ENCODE data around the gene SYT7. TPM values are rescaled to one million over a fixed set of nuclear protein-coding genes. Genes with fewer than 3 reads are reported as not detected.

Gene SYT7
- polyA plus RNA-seq, 1 experiment = 0.04 TPM

DNA sequence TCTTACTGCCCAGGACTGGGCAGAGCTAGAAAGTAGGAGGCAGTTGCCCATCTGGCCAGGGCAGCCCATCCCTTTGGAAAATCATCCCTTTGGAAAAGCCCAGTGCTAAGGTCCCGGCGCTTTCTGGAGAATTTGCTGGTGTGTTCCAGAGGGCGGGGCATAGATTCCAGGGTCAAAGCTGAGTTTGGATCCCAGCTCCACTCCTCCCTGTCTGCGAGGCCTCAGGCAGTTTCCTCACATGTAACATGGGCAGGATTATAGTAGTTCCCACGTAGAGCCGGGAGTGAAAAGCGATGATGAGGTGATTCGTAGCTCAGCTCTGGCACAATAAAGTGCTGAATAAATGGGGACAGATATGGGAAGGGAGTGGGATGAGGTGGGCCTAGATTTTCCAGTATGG lies 103.8 kb downstream of the SYT7 start:
- no peak overlapping the region for H3K4me3 ChIP-seq (ENCODE audit: low read depth, low read length)
- ChIA-PET POLR2A (interaction anchor here (0.9 kb wide), 1 partner anchor 39 kb away, joined by 3 read pairs; no protein-coding TSS in a partner anchor), CTCF (interaction anchor here (0.6 to 6.2 kb wide), 25 partner anchors 8 to 468 kb away, joined by 3 to 156 read pairs (median 7); no protein-coding TSS in a partner anchor)
- H3K27me3 ChIP-seq (ENCODE audit: control insufficient read depth, insufficient read depth, low read length) = no peaks in the 10 kb centered on the region; the same call in 1 of the 2 replicates
- no peaks in the 10 kb centered on the region; the same call in 1 of the 2 replicates for H3K36me3 ChIP-seq (ENCODE audit: control insufficient read depth, insufficient read depth, low read length)
- no peak for DNase-seq (ENCODE audit: low read depth)
- TF ChIP-seq CTCF (IDR thresholded peaks at IDR 0.05; ENCODE audit: insufficient read depth, low read depth, low read length) = no peak

- no peaks in the 10 kb centered on the region; the same call in 1 of the 2 replicates for H3K36me3 ChIP-seq (ENCODE audit: control insufficient read depth, insufficient read depth, low read length)
- no peaks in the 10 kb centered on the region for H3K27me3 ChIP-seq (ENCODE audit: control insufficient read depth, insufficient read depth, low read length)
- CTCF ChIA-PET = interaction anchor here (0.7 to 6.2 kb wide), 18 partner anchors 9 to 1103 kb away, joined by 3 to 156 read pairs (median 7); no protein-coding TSS in a partner anchor
- DNase-seq (ENCODE audit: low read depth) = no peak
- POLR2A ChIA-PET = no interaction called here
- no peak overlapping the region for H3K4me3 ChIP-seq (ENCODE audit: low read depth, low read length)
- TF ChIP-seq CTCF (IDR thresholded peaks at IDR 0.05; ENCODE audit: insufficient read depth, low read depth, low read length) = no peak
These were observed 104.5 kb downstream of the SYT7 start for GRCh38 chr11:61476371-61476770.

GRCh38 chr11:61475433-61475832 lies 105.4 kb downstream of the SYT7 start:
- ChIA-PET CTCF (interaction anchor here (1.5 to 6.2 kb wide), 7 partner anchors 13 to 161 kb away, joined by 3 to 156 read pairs (median 35); no protein-coding TSS in a partner anchor), POLR2A (interaction anchor here (0.6 kb wide), 1 partner anchor 46 kb away, joined by 3 read pairs; no protein-coding TSS in a partner anchor)
- no peak for DNase-seq (ENCODE audit: low read depth)
- no peak for TF ChIP-seq CTCF (IDR thresholded peaks at IDR 0.05; ENCODE audit: insufficient read depth, low read depth, low read length)
- H3K27me3 ChIP-seq (ENCODE audit: control insufficient read depth, insufficient read depth, low read length) = no peaks in the 10 kb centered on the region
- no peak overlapping the region for H3K4me3 ChIP-seq (ENCODE audit: low read depth, low read length)
- H3K36me3 ChIP-seq (ENCODE audit: control insufficient read depth, insufficient read depth, low read length) = no peaks in the 10 kb centered on the region; the same call in none of the 2 replicates

GRCh38 chr11:61474013-61474643 lies 106.7 kb downstream of the SYT7 start:
- DNase-seq (ENCODE audit: low read depth) = no peak
- TF ChIP-seq CTCF (IDR thresholded peaks at IDR 0.05; ENCODE audit: insufficient read depth, low read depth, low read length) = no peak
- no peaks in the 10 kb centered on the region for H3K27me3 ChIP-seq (ENCODE audit: control insufficient read depth, insufficient read depth, low read length)
- no peak overlapping the region for H3K4me3 ChIP-seq (ENCODE audit: low read depth, low read length)
- ChIA-PET POLR2A (no interaction called here), CTCF (interaction anchor here (0.9 to 6.1 kb wide), 5 partner anchors 28 to 162 kb away, joined by 3 to 156 read pairs (median 35); no protein-coding TSS in a partner anchor)
- H3K36me3 ChIP-seq (ENCODE audit: control insufficient read depth, insufficient read depth, low read length) = no peaks in the 10 kb centered on the region; the same call in none of the 2 replicates

GRCh38 chr11:61473370-61474012 lies 107.4 kb downstream of the SYT7 start:
- ChIA-PET CTCF (interaction anchor here (1.3 to 6.7 kb wide), 3 partner anchors 39 to 163 kb away, joined by 3 to 93 read pairs (median 37); no protein-coding TSS in a partner anchor), POLR2A (no interaction called here)
- DNase-seq (ENCODE audit: low read depth) = no peak
- H3K36me3 ChIP-seq (ENCODE audit: control insufficient read depth, insufficient read depth, low read length) = no peaks in the 10 kb centered on the region; the same call in none of the 2 replicates
- H3K4me3 ChIP-seq (ENCODE audit: low read depth, low read length) = no peak overlapping the region
- no peak for TF ChIP-seq CTCF (IDR thresholded peaks at IDR 0.05; ENCODE audit: insufficient read depth, low read depth, low read length)
- H3K27me3 ChIP-seq (ENCODE audit: control insufficient read depth, insufficient read depth, low read length) = no peaks in the 10 kb centered on the region

Data from BJ (cell line).